T-helper 22 cell (primary cell): ENCODE data around the gene CPNE8.
"Not testable (repeated sequence)": the region's sequence is repeated elsewhere in the genome, so short reads cannot be mapped to it uniquely, and the experiment has no call there.

Source experiments
- DNase-seq: peaks from one replicate; pipeline ENCODE4 v3.0.0-alpha.2; 2020; ENCODE audit warnings: low read depth

CPNE8 gene

GRCh38 chr12:38825006-38825405, 80.4 kb downstream of the CPNE8 start:
- no peak for DNase-seq

- DNase-seq = no peak
Observed at GRCh38 chr12:38823738-38824137, 81.7 kb downstream of the CPNE8 start.

- no peak for DNase-seq
Observed at GRCh38 chr12:38823314-38823713, 82.1 kb downstream of the CPNE8 start.

GRCh38 chr12:38817942-38818341, 87.4 kb downstream of the CPNE8 start:
- no peak for DNase-seq

- no peak for DNase-seq
Observed at GRCh38 chr12:38813923-38814322, 91.5 kb downstream of the CPNE8 start.

GRCh38 chr12:38811814-38812356, 93.5 kb downstream of the CPNE8 start:
- no peak for DNase-seq

GRCh38 chr12:38809832-38810231, 95.6 kb downstream of the CPNE8 start:
- DNase-seq = no peak

GRCh38 chr12:38788106-38788505, 117.3 kb downstream of the CPNE8 start:
- no peak for DNase-seq

- no peak for DNase-seq
Observed at GRCh38 chr12:38785381-38785780, 120.0 kb downstream of the CPNE8 start.

GRCh38 chr12:38783304-38783703, 122.1 kb downstream of the CPNE8 start:
- no peak for DNase-seq

- no peak for DNase-seq
Observed at GRCh38 chr12:38782359-38782758, 123.0 kb downstream of the CPNE8 start.

- DNase-seq = no peak
Observed at GRCh38 chr12:38776647-38777046, 128.7 kb downstream of the CPNE8 start.

- no peak for DNase-seq
Observed at GRCh38 chr12:38775457-38775856, 129.9 kb downstream of the CPNE8 start.

GRCh38 chr12:38772437-38772836, 133.0 kb downstream of the CPNE8 start:
- no peak for DNase-seq

- no peak for DNase-seq
Observed at GRCh38 chr12:38771871-38772270, 133.5 kb downstream of the CPNE8 start.

GRCh38 chr12:38761636-38762342, 143.6 kb downstream of the CPNE8 start:
- DNase-seq = no peak

- no peak for DNase-seq
Observed at GRCh38 chr12:38761111-38761510, 144.3 kb downstream of the CPNE8 start.

- no peak for DNase-seq
Observed at GRCh38 chr12:38759621-38760020, 145.8 kb downstream of the CPNE8 start.

- no peak for DNase-seq
Observed at GRCh38 chr12:38746744-38747143, 158.6 kb downstream of the CPNE8 start.

GRCh38 chr12:38745601-38746000, 159.8 kb downstream of the CPNE8 start:
- DNase-seq = no peak

- no peak for DNase-seq
Observed at GRCh38 chr12:38744041-38744440, 161.3 kb downstream of the CPNE8 start.

GRCh38 chr12:38742496-38742895, 162.9 kb downstream of the CPNE8 start:
- not testable (repeated sequence) for DNase-seq

GRCh38 chr12:38736821-38737220, 168.6 kb downstream of the CPNE8 start:
- no peak for DNase-seq

GRCh38 chr12:38732761-38733160, 172.6 kb downstream of the CPNE8 start:
- no peak for DNase-seq
